Measurements from ENCODE around the gene CYP8B1.

GRCh38 chr3:42871592-42872196 is 4.0 kb downstream of the CYP8B1 start:
- no peak for TF ChIP-seq EZH2 (IDR thresholded peaks at IDR 0.05)
- no peak for TF ChIP-seq POLR2AphosphoS5 (IDR thresholded peaks at IDR 0.05; ENCODE audit: borderline replicate concordance, low read depth, low read length)
- no peak for TF ChIP-seq FOXP2 (optimal IDR thresholded peaks at IDR 0.05; ENCODE audit: control extremely low read depth, extremely low read length, insufficient read depth)

Measured in SK-N-MC (cell line).